NOMO-1 treated with dmso at 0.1 percent for 144 hours (cell line): ENCODE results near the gene VWDE.

Source experiments
- DNase-seq: peaks from one replicate; lab custom pipeline; 2025; ENCODE audit not compliant: unreplicated experiment; lab: John Stamatoyannopoulos, UW

VWDE gene

GRCh38 chr7:12328888-12329770, 74.5 kb downstream of the VWDE start:
- DNase-seq, result no peak

- DNase-seq, result no peak
Observed at GRCh38 chr7:12327922-12328321, 75.7 kb downstream of the VWDE start.

- no peak for DNase-seq
Observed at GRCh38 chr7:12325646-12326045, 78.0 kb downstream of the VWDE start.

- DNase-seq, result no peak
Observed at GRCh38 chr7:12323415-12323814, 80.2 kb downstream of the VWDE start.

- DNase-seq, result no peak
Observed at GRCh38 chr7:12322903-12323300, 80.8 kb downstream of the VWDE start.

GRCh38 chr7:12322284-12322902, 81.3 kb downstream of the VWDE start:
- no peak for DNase-seq

GRCh38 chr7:12320987-12321647, 82.5 kb downstream of the VWDE start:
- no peak for DNase-seq

GRCh38 chr7:12320241-12320986, 83.3 kb downstream of the VWDE start:
- DNase-seq, result no peak

GRCh38 chr7:12317675-12318074, 86.0 kb downstream of the VWDE start:
- no peak for DNase-seq

GRCh38 chr7:12316925-12317324, 86.7 kb downstream of the VWDE start:
- DNase-seq, result no peak

GRCh38 chr7:12315049-12315448, 88.6 kb downstream of the VWDE start:
- DNase-seq, result no peak

GRCh38 chr7:12314199-12314598, 89.5 kb downstream of the VWDE start:
- DNase-seq, result no peak

- DNase-seq, result no peak
Observed at GRCh38 chr7:12305502-12305901, 98.2 kb downstream of the VWDE start.

- DNase-seq, result no peak
Observed at GRCh38 chr7:12303495-12303894, 100.2 kb downstream of the VWDE start.

- DNase-seq, result no peak
Observed at GRCh38 chr7:12303062-12303461, 100.6 kb downstream of the VWDE start.

- no peak for DNase-seq
Observed at GRCh38 chr7:12300415-12300814, 103.2 kb downstream of the VWDE start.

GRCh38 chr7:12299367-12299766, 104.3 kb downstream of the VWDE start:
- DNase-seq, result no peak

GRCh38 chr7:12297283-12298108, 106.2 kb downstream of the VWDE start:
- DNase-seq, result no peak

GRCh38 chr7:12296051-12296570, 107.6 kb downstream of the VWDE start:
- DNase-seq, result no peak

- peak; percentile 5 for DNase-seq
Observed at GRCh38 chr7:12294701-12295100, 109.0 kb downstream of the VWDE start.
